GM12873 (cell line): Measurements from ENCODE around the gene TRIP12.

ENCODE experiments used
- CTCF ChIP-seq: IDR thresholded peaks from 2 replicates; pipeline ENCODE4 v1.5.1; 2012; ENCODE audit warnings: low read depth, mild to moderate bottlenecking, moderate library complexity, low read length, control low read depth; ENCODE audit not compliant: insufficient read depth; ENCODE audit errors: missing control alignments

TRIP12 gene

GRCh38 chr2:229856413-229856812 lies 65.4 kb downstream of the TRIP12 start:
- TF ChIP-seq CTCF = no peak

- TF ChIP-seq CTCF = no peak
Measured at GRCh38 chr2:229855116-229855515, 66.7 kb downstream of the TRIP12 start.

GRCh38 chr2:229852565-229852964 lies 69.2 kb downstream of the TRIP12 start:
- TF ChIP-seq CTCF = no peak

GRCh38 chr2:229851870-229852269 lies 69.9 kb downstream of the TRIP12 start:
- no peak for TF ChIP-seq CTCF

GRCh38 chr2:229849073-229849472 lies 72.7 kb downstream of the TRIP12 start:
- TF ChIP-seq CTCF = no peak

GRCh38 chr2:229843613-229844012 lies 78.2 kb downstream of the TRIP12 start:
- no peak for TF ChIP-seq CTCF

- no peak for TF ChIP-seq CTCF
Measured at GRCh38 chr2:229838729-229839128, 83.1 kb downstream of the TRIP12 start.
